HG03060 (cell line): Measurements from ENCODE around the gene NXPE3.
"Not testable (repeated sequence)": the region's sequence is repeated elsewhere in the genome, so short reads cannot be mapped to it uniquely, and the experiment has no call there.

Experiments
- ATAC-seq: cut with Tn5 transposase; IDR thresholded peaks from one replicate; pipeline ENCODE4 v1.9.1; 2021; ENCODE audit warnings: low read depth, moderate number of reproducible peaks; ENCODE audit not compliant: unreplicated experiment

The NXPE3 gene

GRCh38 chr3:101779047-101779821 is at the start of gene NXPE3:
Gene NXPE3 (plus strand): TSS chr3:101779211. CDS start chr3:101785597, 6,386 bp downstream.
- peak; percentile 80 for ATAC-seq

GRCh38 chr3:101729586-101729985 is 49.4 kb upstream of the NXPE3 start:
- no peak for ATAC-seq

- ATAC-seq: no peak
Measured at GRCh38 chr3:101730839-101731238, 48.2 kb upstream of the NXPE3 start.

- ATAC-seq: no peak
Measured at GRCh38 chr3:101732240-101732641, 46.8 kb upstream of the NXPE3 start.

GRCh38 chr3:101735833-101736232 is 43.2 kb upstream of the NXPE3 start:
- no peak for ATAC-seq

GRCh38 chr3:101741914-101742313 is 37.1 kb upstream of the NXPE3 start:
- ATAC-seq: not testable (repeated sequence)

GRCh38 chr3:101744811-101745210 is 34.2 kb upstream of the NXPE3 start:
- ATAC-seq: no peak

- not testable (repeated sequence) for ATAC-seq
Measured at GRCh38 chr3:101745934-101746333, 33.1 kb upstream of the NXPE3 start.

- ATAC-seq: not testable (repeated sequence)
Measured at GRCh38 chr3:101753386-101754113, 25.5 kb upstream of the NXPE3 start.

GRCh38 chr3:101758224-101758623 is 20.8 kb upstream of the NXPE3 start:
- ATAC-seq: no peak

- ATAC-seq: no peak
Measured at GRCh38 chr3:101762041-101762646, 16.9 kb upstream of the NXPE3 start.

- not testable (repeated sequence) for ATAC-seq
Measured at GRCh38 chr3:101777745-101778281, 1.2 kb upstream of the NXPE3 start.

GRCh38 chr3:101778385-101779046 is 495 bp upstream of the NXPE3 start:
- no peak for ATAC-seq

GRCh38 chr3:101779822-101780381 is 891 bp downstream of the NXPE3 start:
- ATAC-seq: no peak

GRCh38 chr3:101780661-101781060 is 1.6 kb downstream of the NXPE3 start:
- ATAC-seq: no peak

GRCh38 chr3:101781166-101781565 is 2.2 kb downstream of the NXPE3 start:
- no peak for ATAC-seq

- no peak for ATAC-seq
Measured at GRCh38 chr3:101784855-101785613, 6.0 kb downstream of the NXPE3 start.

GRCh38 chr3:101791778-101792177 is 12.8 kb downstream of the NXPE3 start:
- peak; percentile 99 for ATAC-seq

- ATAC-seq: no peak
Measured at GRCh38 chr3:101796077-101796680, 17.2 kb downstream of the NXPE3 start.
